SK-N-SH (cell line): Measurements from ENCODE around the gene ATP6AP1. TPM values are rescaled to one million over a fixed set of nuclear protein-coding genes. Genes with fewer than 3 reads are reported as not detected.

Experiments
- CTCF ChIA-PET: fragments of 300-600, 350-600 bp; formaldehyde crosslinking; extraction: SDS; loops from one replicate; lab custom pipeline; 2021; lab: Yijun Ruan, JAX
- POLR2A ChIA-PET: fragments of 350-600 bp; sonication (Branson Sonifier 250); formaldehyde crosslinking; extraction: SDS; loops from one replicate; lab custom pipeline; 2020; ENCODE audit warnings: antibody characterized with exemption, inconsistent platforms; lab: Yijun Ruan, JAX
- DNase-seq: peaks from one replicate; pipeline ENCODE4 v3.0.0; 2012
- H2AFZ ChIP-seq: fragments of 200-600 bp; sonication (generic); 2 replicates; pipeline ENCODE4 v1.8.1; 2016; ENCODE audit warnings: antibody characterized with exemption, mild to moderate bottlenecking, low read depth
- H3F3A ChIP-seq: fragments of 200-600 bp; sonication (generic); replicated peaks from 2 replicates; pipeline ENCODE3; 2016; ENCODE audit warnings: antibody characterized with exemption, mild to moderate bottlenecking; ENCODE audit not compliant: insufficient read depth
- H3K27ac ChIP-seq, 2 experiments: fragments of 200-500 bp in 1 of 2; fragments of 200-600 bp in 1 of 2; sonication (Bioruptor generic) in 1 of 2; sonication (generic), shearing (Covaris generic) in 1 of 2; 2 replicates each; pipeline versions ENCODE4 v1.5.1 to v1.6.1; 2014 to 2016; ENCODE audit warnings: low read depth in 2 of 2, inconsistent platforms in 1 of 2, low read length in 1 of 2, mild to moderate bottlenecking in 1 of 2, mixed read lengths in 1 of 2
- H3K27me3 ChIP-seq: fragments of 200-600 bp; sonication (generic), shearing (Covaris generic); 2 replicates; pipeline ENCODE4 v1.6.1; 2016; ENCODE audit warnings: mixed run types; ENCODE audit not compliant: insufficient read depth
- H3K36me3 ChIP-seq, 2 experiments: fragments of 200-500 bp in 1 of 2; fragments of 200-600 bp in 1 of 2; sonication (Bioruptor generic) in 1 of 2; sonication (generic) in 1 of 2; replicated peaks in 1 of 2; 2 replicates each; pipeline versions ENCODE3 to v1.5.1; 2014 to 2016; ENCODE audit warnings: low read length in 1 of 2, mild to moderate bottlenecking in 1 of 2; ENCODE audit not compliant: insufficient read depth in 2 of 2, control insufficient read depth in 1 of 2
- H3K4me1 ChIP-seq, 2 experiments: fragments of 200-500 bp in 1 of 2; fragments of 200-600 bp in 1 of 2; sonication (Bioruptor generic) in 1 of 2; sonication (generic), shearing (Covaris generic) in 1 of 2; 2 replicates each; pipeline versions ENCODE4 v1.5.1 to v1.6.1; 2014 to 2016; ENCODE audit warnings: low read depth in 1 of 2, low read length in 1 of 2, mixed run types in 1 of 2; ENCODE audit not compliant: insufficient read depth in 2 of 2, control insufficient read depth in 1 of 2
- H3K4me2 ChIP-seq: fragments of 200-600 bp; sonication (generic), shearing (Covaris generic); 2 replicates; pipeline ENCODE4 v1.6.1; 2017; ENCODE audit warnings: mixed run types
- H3K4me3 ChIP-seq, 2 experiments: fragments of 200-500 bp in 1 of 2; fragments of 200-600 bp in 1 of 2; sonication (Bioruptor generic) in 1 of 2; sonication (generic), shearing (Covaris generic) in 1 of 2; 2 replicates each; pipeline versions ENCODE4 v1.5.1 to v1.8.1; 2014 to 2016; ENCODE audit warnings: low read depth in 2 of 2, inconsistent platforms in 1 of 2, low read length in 1 of 2, mild to moderate bottlenecking in 1 of 2, mixed read lengths in 1 of 2, moderate library complexity in 1 of 2
- H3K79me2 ChIP-seq: fragments of 200-600 bp; sonication (generic); 2 replicates; pipeline ENCODE4 v1.8.1; 2017; ENCODE audit warnings: mild to moderate bottlenecking; ENCODE audit not compliant: insufficient read depth
- H3K9ac ChIP-seq: fragments of 200-600 bp; sonication (generic); 2 replicates; pipeline ENCODE4 v1.6.1; 2017; ENCODE audit warnings: mixed run types
- H3K9me2 ChIP-seq: fragments of 200-600 bp; sonication (generic); 2 replicates; pipeline ENCODE4 v1.6.1; 2017; ENCODE audit warnings: mixed run types
- H3K9me3 ChIP-seq: fragments of 200-600 bp; sonication (generic); 2 replicates; pipeline ENCODE4 v1.6.1; 2017; ENCODE audit warnings: mixed run types, mild to moderate bottlenecking, moderate library complexity
- H4K20me1 ChIP-seq: fragments of 200-600 bp; sonication (generic); 2 replicates; pipeline ENCODE4 v1.6.1; 2017; ENCODE audit warnings: mild to moderate bottlenecking, mixed run types; ENCODE audit not compliant: insufficient read depth
- EP300 ChIP-seq, 2 experiments: IDR thresholded peaks; 2 replicates each; pipeline versions ENCODE4 v1.4.0 to v1.6.1; 2012; ENCODE audit warnings: borderline replicate concordance in 1 of 2, low read depth in 1 of 2, low read length in 1 of 2
- EZH2phosphoT487 ChIP-seq: fragments of 200-600 bp; sonication (generic); IDR thresholded peaks from 2 replicates; pipeline ENCODE4 v1.6.1; 2017; ENCODE audit warnings: low read depth, mixed run types, mild to moderate bottlenecking, antibody characterized with exemption, moderate library complexity, borderline replicate concordance
- FOSL2 ChIP-seq: IDR thresholded peaks from 2 replicates; pipeline ENCODE4 v1.4.0; 2012; ENCODE audit warnings: low read depth, mild to moderate bottlenecking, moderate library complexity, borderline replicate concordance
- FOXM1 ChIP-seq: IDR thresholded peaks from 2 replicates; pipeline ENCODE4 v1.4.0; 2012; ENCODE audit warnings: low read depth, mild to moderate bottlenecking
- GABPA ChIP-seq: IDR thresholded peaks from 2 replicates; pipeline ENCODE4 v1.4.0; 2012; ENCODE audit warnings: low read depth, mild to moderate bottlenecking
- GATA2 ChIP-seq: sonication (generic); formaldehyde crosslinking; IDR thresholded peaks from 2 replicates; pipeline ENCODE4 v1.5.0; 2020; ENCODE audit warnings: mild to moderate bottlenecking, missing genetic modification reagents
- JUND ChIP-seq: IDR thresholded peaks from 2 replicates; pipeline ENCODE4 v1.4.0; 2012
- MXI1 ChIP-seq: IDR thresholded peaks from 2 replicates; pipeline ENCODE4 v1.6.1; 2012; ENCODE audit warnings: mild to moderate bottlenecking, low read depth, low read length, improper control_type of control experiment
- NFIC ChIP-seq: IDR thresholded peaks from 2 replicates; pipeline ENCODE4 v1.4.0; 2012; ENCODE audit warnings: borderline replicate concordance
- POLR2AphosphoS5 ChIP-seq: IDR thresholded peaks from 2 replicates; pipeline ENCODE4 v1.6.1; 2012; ENCODE audit warnings: low read depth, low read length
- RAD21 ChIP-seq: IDR thresholded peaks from 2 replicates; pipeline ENCODE4 v1.6.1; 2012; ENCODE audit warnings: mild to moderate bottlenecking, low read length
- RCOR1 ChIP-seq: fragments of 150-350 bp; IDR thresholded peaks from 2 replicates; pipeline ENCODE4 v1.6.1; 2017; ENCODE audit warnings: antibody characterized with exemption, low read length
- RFX5 ChIP-seq: IDR thresholded peaks from 2 replicates; pipeline ENCODE4 v1.6.1; 2012; ENCODE audit warnings: mild to moderate bottlenecking, improper control_type of control experiment, low read length
- SMC3 ChIP-seq: IDR thresholded peaks from 2 replicates; pipeline ENCODE4 v1.6.1; 2012; ENCODE audit warnings: low read depth, low read length, improper control_type of control experiment
- TAF1 ChIP-seq: IDR thresholded peaks from 2 replicates; pipeline ENCODE4 v1.6.1; 2012; ENCODE audit warnings: low read depth, mild to moderate bottlenecking, low read length, moderate library complexity, borderline replicate concordance
- TCF12 ChIP-seq: IDR thresholded peaks from 2 replicates; pipeline ENCODE4 v1.4.0; 2012
- YY1 ChIP-seq: IDR thresholded peaks from 2 replicates; pipeline ENCODE4 v1.4.0; 2012; ENCODE audit warnings: low read depth, mild to moderate bottlenecking
- WGBS: methylation state at CpG from one replicate; pipeline ENCODE4 v1.1.6; 2017; ENCODE audit warnings: low lambda C conversion rate; 5-methylcytosine and 5-hydroxymethylcytosine counted together
- polyA plus RNA-seq, 3 experiments: library from polyadenylated mRNA; depleted of rRNA; stranded (reverse); fragments of >200 nt; gene quantifications; 2 replicates each; pipeline ENCODE4 v1.2.3, GENCODE V29; 2012
- TF ChIP-seq, protein P1 (sequence below): fragments of 200-600 bp; sonication (generic); IDR thresholded peaks from 2 replicates; pipeline ENCODE4 v1.6.1; 2017; ENCODE audit warnings: antibody characterized with exemption, mild to moderate bottlenecking, moderate library complexity
- TF ChIP-seq, protein P2 (sequence below): IDR thresholded peaks from 2 replicates; pipeline ENCODE4 v1.4.0; 2012; ENCODE audit warnings: low read depth, borderline replicate concordance
- TF ChIP-seq, protein P3 (sequence below): IDR thresholded peaks from 2 replicates; pipeline ENCODE4 v1.4.0; 2012; ENCODE audit warnings: low read depth
- TF ChIP-seq, protein P4 (sequence below): IDR thresholded peaks from 2 replicates; pipeline ENCODE4 v1.4.0; 2012; ENCODE audit warnings: low read depth, borderline replicate concordance

Gene ATP6AP1
- polyA plus RNA-seq, 1 of the 3 experiments (the other 2 are of a cell fraction), result 102 TPM

DNA sequence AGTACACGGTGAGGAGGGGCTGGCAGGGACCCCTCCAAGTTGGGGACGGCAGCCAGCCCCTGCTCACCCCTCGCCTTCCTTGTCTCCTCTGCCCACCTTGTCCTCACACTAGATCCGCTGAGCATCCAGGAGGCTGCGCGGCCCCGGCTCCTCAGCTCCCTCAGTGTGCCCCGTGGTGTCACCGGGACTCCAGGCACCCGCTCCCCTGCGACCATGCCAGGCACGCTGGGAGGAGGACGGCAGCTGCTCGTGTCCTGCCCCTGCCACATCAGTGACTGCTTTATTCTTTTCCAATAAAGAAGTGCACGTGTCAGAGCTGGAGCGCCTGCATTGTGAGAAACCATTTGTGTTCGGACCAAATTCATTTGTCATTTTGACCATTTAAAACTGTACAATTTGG is 21.8 kb downstream of the ATP6AP1 start:
- H3K27me3 ChIP-seq, result peaks cover 23% of the 10 kb centered on the region
- no peak overlapping the region for H2AFZ ChIP-seq
- peaks cover 9% of the 10 kb centered on the region; the same call in 1 of the 2 replicates for H3K79me2 ChIP-seq
- H3K36me3 ChIP-seq, result peaks cover 0 to 2% of the 10 kb centered on the region in 2 experiments
- no peaks in the 10 kb centered on the region for H3F3A ChIP-seq
- ChIA-PET CTCF (no interaction called here), POLR2A (no interaction called here)
- no peaks in the 10 kb centered on the region for H3K9me3 ChIP-seq
- no peak for TF ChIP-seq RAD21
- TF ChIP-seq GATA2 (CRISPR knock-in tag), result no peak
- TF ChIP-seq RFX5, result no peak
- no peak for TF ChIP-seq TCF12
- TF ChIP-seq EZH2phosphoT487, result no peak
- TF ChIP-seq FOXM1, result no peak
- no peak for TF ChIP-seq GABPA
- TF ChIP-seq POLR2AphosphoS5, result no peak
- no peak for TF ChIP-seq YY1
- TF ChIP-seq, protein P1, sequence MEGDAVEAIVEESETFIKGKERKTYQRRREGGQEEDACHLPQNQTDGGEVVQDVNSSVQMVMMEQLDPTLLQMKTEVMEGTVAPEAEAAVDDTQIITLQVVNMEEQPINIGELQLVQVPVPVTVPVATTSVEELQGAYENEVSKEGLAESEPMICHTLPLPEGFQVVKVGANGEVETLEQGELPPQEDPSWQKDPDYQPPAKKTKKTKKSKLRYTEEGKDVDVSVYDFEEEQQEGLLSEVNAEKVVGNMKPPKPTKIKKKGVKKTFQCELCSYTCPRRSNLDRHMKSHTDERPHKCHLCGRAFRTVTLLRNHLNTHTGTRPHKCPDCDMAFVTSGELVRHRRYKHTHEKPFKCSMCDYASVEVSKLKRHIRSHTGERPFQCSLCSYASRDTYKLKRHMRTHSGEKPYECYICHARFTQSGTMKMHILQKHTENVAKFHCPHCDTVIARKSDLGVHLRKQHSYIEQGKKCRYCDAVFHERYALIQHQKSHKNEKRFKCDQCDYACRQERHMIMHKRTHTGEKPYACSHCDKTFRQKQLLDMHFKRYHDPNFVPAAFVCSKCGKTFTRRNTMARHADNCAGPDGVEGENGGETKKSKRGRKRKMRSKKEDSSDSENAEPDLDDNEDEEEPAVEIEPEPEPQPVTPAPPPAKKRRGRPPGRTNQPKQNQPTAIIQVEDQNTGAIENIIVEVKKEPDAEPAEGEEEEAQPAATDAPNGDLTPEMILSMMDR, result no peak
- no peak for TF ChIP-seq NFIC
- TF ChIP-seq, protein P2, sequence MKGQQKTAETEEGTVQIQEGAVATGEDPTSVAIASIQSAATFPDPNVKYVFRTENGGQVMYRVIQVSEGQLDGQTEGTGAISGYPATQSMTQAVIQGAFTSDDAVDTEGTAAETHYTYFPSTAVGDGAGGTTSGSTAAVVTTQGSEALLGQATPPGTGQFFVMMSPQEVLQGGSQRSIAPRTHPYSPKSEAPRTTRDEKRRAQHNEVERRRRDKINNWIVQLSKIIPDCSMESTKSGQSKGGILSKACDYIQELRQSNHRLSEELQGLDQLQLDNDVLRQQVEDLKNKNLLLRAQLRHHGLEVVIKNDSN, result no peak
- no peak overlapping the region for H3K4me2 ChIP-seq
- peaks cover 0 to 4% of the 10 kb centered on the region in 2 experiments; a peak in 1 of 4 replicates for H3K4me1 ChIP-seq
- 0 out of 2 replicates have a peak, but pooled peaks cover 5% of the 10 kb centered on the region for H4K20me1 ChIP-seq
- no peak overlapping the region for H3K9ac ChIP-seq
- WGBS, result 57% methylated on average over 12 of the region's 17 CpGs
- no peak overlapping the region for H3K4me3 ChIP-seq
- no peaks in the 10 kb centered on the region for H3K9me2 ChIP-seq
- no peak overlapping the region for H3K27ac ChIP-seq
- DNase-seq, result no peak

DNA sequence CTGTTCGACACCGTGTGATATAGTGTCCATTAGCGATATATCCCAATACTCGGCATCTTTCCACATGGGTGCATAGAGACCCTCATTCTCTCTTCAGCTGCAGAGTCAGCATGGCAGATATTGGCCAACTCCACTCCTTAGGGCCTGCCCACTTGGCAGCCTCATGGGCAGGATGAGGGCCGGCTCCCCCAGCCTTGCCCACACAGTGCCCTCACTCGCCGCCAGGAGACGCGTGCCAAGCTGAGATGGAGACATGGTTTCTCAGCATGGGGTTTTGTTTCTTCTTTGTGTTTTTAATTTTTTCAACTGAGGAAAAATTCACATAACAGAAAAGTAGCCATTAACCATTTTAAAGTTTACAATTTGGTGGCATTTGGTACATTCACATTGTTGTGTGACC is 24.3 kb downstream of the ATP6AP1 start:
- 85% methylated on average over 9 of the region's 9 CpGs for WGBS
- no peak for DNase-seq
- no peaks in the 10 kb centered on the region for H4K20me1 ChIP-seq
- H3K4me2 ChIP-seq, result no peak overlapping the region
- no peaks in the 10 kb centered on the region for H3K79me2 ChIP-seq
- POLR2A ChIA-PET, result no interaction called here
- CTCF ChIA-PET, result no interaction called here
- H3K9me2 ChIP-seq, result no peaks in the 10 kb centered on the region
- H3K27ac ChIP-seq, result no peak overlapping the region
- H3K27me3 ChIP-seq, result peaks cover 21% of the 10 kb centered on the region
- H3F3A ChIP-seq, result peaks cover 4% of the 10 kb centered on the region
- no peaks in the 10 kb centered on the region for H3K4me1 ChIP-seq
- H3K9ac ChIP-seq, result no peak overlapping the region
- TF ChIP-seq, protein P3, sequence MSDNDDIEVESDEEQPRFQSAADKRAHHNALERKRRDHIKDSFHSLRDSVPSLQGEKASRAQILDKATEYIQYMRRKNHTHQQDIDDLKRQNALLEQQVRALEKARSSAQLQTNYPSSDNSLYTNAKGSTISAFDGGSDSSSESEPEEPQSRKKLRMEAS, result no peak
- TF ChIP-seq JUND (no peak), MXI1 (no peak), NFIC (no peak), SMC3 (no peak), EP300 (IDR thresholded peaks at IDR 0.05; ENCODE audit: borderline replicate concordance in 1 of 2, low read depth in 1 of 2, low read length in 1 of 2) (no peak), RFX5 (no peak), FOSL2 (no peak), RCOR1 (no peak), TAF1 (no peak), GABPA (no peak)
- TF ChIP-seq, protein P4, sequence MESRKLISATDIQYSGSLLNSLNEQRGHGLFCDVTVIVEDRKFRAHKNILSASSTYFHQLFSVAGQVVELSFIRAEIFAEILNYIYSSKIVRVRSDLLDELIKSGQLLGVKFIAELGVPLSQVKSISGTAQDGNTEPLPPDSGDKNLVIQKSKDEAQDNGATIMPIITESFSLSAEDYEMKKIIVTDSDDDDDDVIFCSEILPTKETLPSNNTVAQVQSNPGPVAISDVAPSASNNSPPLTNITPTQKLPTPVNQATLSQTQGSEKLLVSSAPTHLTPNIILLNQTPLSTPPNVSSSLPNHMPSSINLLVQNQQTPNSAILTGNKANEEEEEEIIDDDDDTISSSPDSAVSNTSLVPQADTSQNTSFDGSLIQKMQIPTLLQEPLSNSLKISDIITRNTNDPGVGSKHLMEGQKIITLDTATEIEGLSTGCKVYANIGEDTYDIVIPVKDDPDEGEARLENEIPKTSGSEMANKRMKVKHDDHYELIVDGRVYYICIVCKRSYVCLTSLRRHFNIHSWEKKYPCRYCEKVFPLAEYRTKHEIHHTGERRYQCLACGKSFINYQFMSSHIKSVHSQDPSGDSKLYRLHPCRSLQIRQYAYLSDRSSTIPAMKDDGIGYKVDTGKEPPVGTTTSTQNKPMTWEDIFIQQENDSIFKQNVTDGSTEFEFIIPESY, result no peak
- TF ChIP-seq, protein P2, result no peak
- H2AFZ ChIP-seq, result no peak overlapping the region
- H3K36me3 ChIP-seq, result no peaks in the 10 kb centered on the region
- H3K9me3 ChIP-seq, result no peaks in the 10 kb centered on the region
- H3K4me3 ChIP-seq, result no peak overlapping the region
